Calu3 (cell line): ENCODE data around the gene RAB28. TPM values are rescaled to one million over a fixed set of nuclear protein-coding genes. Genes with fewer than 3 reads are reported as not detected.

Experiments
- BruUV-seq: library from RNA; stranded (reverse); fragments of 400-500 nt; replicated peaks from 2 replicates; lab custom pipeline; 2021; lab: Mats Ljungman, UMichigan
- CTCF ChIA-PET: fragments of 300-600 bp; sonication (Branson Sonifier 250); formaldehyde crosslinking; loops from one replicate; lab custom pipeline; 2022; ENCODE audit warnings: antibody characterized with exemption; lab: Charles Lee
- DNase-seq: peaks from one replicate; pipeline ENCODE4 v3.0.0; 2022
- H3K27ac Mint-ChIP-seq: one replicate; pipeline ENCODE4 v1.8.0; 2022; ENCODE audit warnings: mixed read lengths; ENCODE audit not compliant: unreplicated experiment
- H3K27me3 Mint-ChIP-seq: one replicate; pipeline ENCODE4 v1.8.0; 2022; ENCODE audit warnings: mixed read lengths; ENCODE audit not compliant: unreplicated experiment
- H3K36me3 Mint-ChIP-seq: one replicate; pipeline ENCODE4 v1.8.0; 2022; ENCODE audit warnings: mild to moderate bottlenecking, moderate library complexity, mixed read lengths; ENCODE audit not compliant: insufficient read depth, unreplicated experiment
- H3K4me1 Mint-ChIP-seq: one replicate; pipeline ENCODE4 v1.8.0; 2022; ENCODE audit warnings: mild to moderate bottlenecking, low read depth, mixed read lengths; ENCODE audit not compliant: unreplicated experiment
- H3K4me3 Mint-ChIP-seq: one replicate; pipeline ENCODE4 v1.8.0; 2022; ENCODE audit warnings: mild to moderate bottlenecking, low read depth, moderate library complexity, mixed read lengths; ENCODE audit not compliant: unreplicated experiment
- H3K9me3 Mint-ChIP-seq: one replicate; pipeline ENCODE4 v1.8.0; 2022; ENCODE audit warnings: low read depth, mixed read lengths; ENCODE audit not compliant: unreplicated experiment
- intact Hi-C: fragments of 100-400 bp; cut with micrococcal nuclease; formaldehyde crosslinking; loops from one replicate; pipeline ENCODE4 v1.10.0; 2022; ENCODE audit not compliant: unreplicated experiment
- total RNA-seq: library from RNA; stranded (reverse); gene quantifications from 2 replicates; pipeline ENCODE4 v1.2.3, GENCODE V29; 2022
- TF ChIP-seq, protein P1 (sequence below): fragments of 200-600 bp; IDR thresholded peaks from one replicate; pipeline ENCODE4 v1.8.0; 2022; ENCODE audit warnings: antibody characterized with exemption; ENCODE audit not compliant: unreplicated experiment

RAB28 gene
- total RNA-seq, 1 experiment from 2014 or later, result 10.6 TPM

DNA sequence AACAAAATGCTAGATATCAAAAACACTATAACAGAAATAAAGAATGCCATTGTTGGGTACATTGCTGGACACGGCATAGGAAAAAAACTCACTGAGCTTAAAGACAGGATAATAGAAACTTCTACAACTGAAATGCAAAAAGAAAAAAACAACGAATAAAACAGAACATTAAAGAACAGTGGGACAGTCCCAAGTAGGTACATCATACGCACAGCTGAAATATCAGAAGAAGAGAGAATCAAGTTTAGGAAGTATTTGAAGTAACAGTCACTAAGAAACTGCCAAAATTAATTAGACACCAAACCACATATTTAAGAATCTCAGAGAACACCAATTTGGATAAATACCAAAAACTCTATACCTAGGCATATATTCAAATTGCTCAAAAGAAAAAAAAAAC, 19.2 kb downstream of the RAB28 start:
- no peak for DNase-seq
- CTCF ChIA-PET, result no interaction called here
- intact Hi-C loops, result no loop called here
- Mint-ChIP-seq H3K4me1 (no peaks in the 10 kb centered on the region), H3K27me3 (no peaks in the 10 kb centered on the region), H3K4me3 (no peak overlapping the region), H3K9me3 (peaks cover 3% of the 10 kb centered on the region), H3K36me3 (no peaks in the 10 kb centered on the region), H3K27ac (no peak overlapping the region)
- TF ChIP-seq, protein P1, sequence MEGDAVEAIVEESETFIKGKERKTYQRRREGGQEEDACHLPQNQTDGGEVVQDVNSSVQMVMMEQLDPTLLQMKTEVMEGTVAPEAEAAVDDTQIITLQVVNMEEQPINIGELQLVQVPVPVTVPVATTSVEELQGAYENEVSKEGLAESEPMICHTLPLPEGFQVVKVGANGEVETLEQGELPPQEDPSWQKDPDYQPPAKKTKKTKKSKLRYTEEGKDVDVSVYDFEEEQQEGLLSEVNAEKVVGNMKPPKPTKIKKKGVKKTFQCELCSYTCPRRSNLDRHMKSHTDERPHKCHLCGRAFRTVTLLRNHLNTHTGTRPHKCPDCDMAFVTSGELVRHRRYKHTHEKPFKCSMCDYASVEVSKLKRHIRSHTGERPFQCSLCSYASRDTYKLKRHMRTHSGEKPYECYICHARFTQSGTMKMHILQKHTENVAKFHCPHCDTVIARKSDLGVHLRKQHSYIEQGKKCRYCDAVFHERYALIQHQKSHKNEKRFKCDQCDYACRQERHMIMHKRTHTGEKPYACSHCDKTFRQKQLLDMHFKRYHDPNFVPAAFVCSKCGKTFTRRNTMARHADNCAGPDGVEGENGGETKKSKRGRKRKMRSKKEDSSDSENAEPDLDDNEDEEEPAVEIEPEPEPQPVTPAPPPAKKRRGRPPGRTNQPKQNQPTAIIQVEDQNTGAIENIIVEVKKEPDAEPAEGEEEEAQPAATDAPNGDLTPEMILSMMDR, result no peak
- no TSS peak for BruUV-seq

DNA sequence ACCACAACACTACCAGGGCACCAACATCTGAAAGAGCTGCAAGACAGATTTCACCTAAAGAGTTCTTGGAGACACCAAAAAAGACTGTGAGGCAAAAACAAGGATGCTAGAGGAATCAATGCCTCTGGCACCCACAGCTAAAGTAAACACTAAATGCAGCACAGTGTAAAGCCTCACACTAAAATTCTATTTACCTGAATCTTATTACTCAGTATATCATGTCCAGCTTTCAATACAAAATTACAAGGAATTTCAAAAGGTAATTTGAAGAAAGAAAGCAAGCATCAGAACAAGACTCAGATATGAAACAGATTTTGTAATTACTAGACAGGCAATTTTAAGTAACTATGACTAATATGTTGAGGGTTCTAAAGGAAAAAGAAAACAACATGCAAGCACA, 19.6 kb downstream of the RAB28 start:
- Mint-ChIP-seq H3K4me1 (no peaks in the 10 kb centered on the region), H3K27ac (no peak overlapping the region), H3K27me3 (no peaks in the 10 kb centered on the region), H3K4me3 (no peak overlapping the region), H3K36me3 (no peaks in the 10 kb centered on the region), H3K9me3 (peaks cover 3% of the 10 kb centered on the region)
- TF ChIP-seq, protein P1, result no peak
- CTCF ChIA-PET, result no interaction called here
- DNase-seq, result no peak
- BruUV-seq, result no TSS peak
- intact Hi-C loops, result no loop called here

DNA sequence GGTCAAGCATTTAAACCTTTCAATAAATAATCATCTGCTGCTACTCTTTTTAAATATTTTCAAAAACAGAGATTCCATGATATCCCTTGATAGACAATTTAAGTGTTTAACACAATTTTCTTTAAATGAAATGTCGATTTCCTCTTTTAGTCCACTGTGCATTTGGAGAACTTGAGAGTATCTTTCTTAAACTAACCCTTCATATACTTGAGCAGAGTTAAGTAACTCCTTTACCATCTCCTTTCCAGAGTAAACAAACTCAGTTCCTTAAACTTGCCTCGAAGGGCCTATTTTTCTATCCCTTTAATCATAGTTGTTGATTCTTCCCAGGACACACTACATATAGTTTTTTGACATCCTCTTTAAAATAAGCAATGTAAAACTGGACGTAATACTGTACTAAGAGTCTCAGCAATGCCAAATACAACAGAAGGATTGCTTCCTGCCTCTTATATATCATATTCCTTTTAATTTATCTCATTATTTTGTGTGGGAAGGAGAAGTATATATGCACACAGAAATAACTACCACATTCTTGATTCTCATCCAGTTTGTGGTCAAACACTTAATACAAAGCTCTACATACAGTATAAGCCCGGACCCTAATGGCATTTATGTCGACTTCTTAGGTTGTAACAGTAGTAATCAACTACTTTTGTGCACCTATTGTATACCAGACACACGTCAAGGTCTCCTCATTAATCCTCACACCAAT, 22.8 kb downstream of the RAB28 start:
- intact Hi-C loops, result no loop called here
- TF ChIP-seq, protein P1, result no peak
- Mint-ChIP-seq H3K27ac (no peak overlapping the region), H3K9me3 (peaks cover 3% of the 10 kb centered on the region), H3K36me3 (no peaks in the 10 kb centered on the region), H3K27me3 (no peaks in the 10 kb centered on the region), H3K4me3 (no peak overlapping the region), H3K4me1 (no peaks in the 10 kb centered on the region)
- DNase-seq, result no peak
- no TSS peak for BruUV-seq
- CTCF ChIA-PET, result no interaction called here

DNA sequence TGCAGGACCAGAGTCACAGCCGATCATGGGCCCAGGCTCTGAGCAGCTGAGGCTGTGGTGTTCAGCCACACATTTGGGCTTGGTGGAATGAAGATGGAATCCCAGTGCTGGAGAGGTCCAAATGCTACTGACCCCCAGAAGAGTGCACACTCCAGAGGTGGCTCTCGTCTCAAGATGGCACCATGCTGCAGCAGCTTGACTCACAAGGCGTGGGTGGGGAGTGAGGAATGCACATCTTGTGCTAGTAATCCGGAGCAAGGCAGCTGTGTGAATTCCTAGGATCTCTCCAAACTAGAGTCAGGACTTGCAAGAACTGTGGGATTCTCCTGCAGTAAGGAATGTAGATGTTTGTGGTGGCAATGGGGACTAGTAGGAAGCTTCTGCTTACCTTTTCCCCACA, 28.7 kb downstream of the RAB28 start:
- Mint-ChIP-seq H3K4me1 (no peaks in the 10 kb centered on the region), H3K27ac (no peak overlapping the region), H3K9me3 (no peaks in the 10 kb centered on the region), H3K27me3 (no peaks in the 10 kb centered on the region), H3K4me3 (no peak overlapping the region), H3K36me3 (no peaks in the 10 kb centered on the region)
- TF ChIP-seq, protein P1, result no peak
- intact Hi-C loops, result no loop called here
- no peak for DNase-seq
- CTCF ChIA-PET, result no interaction called here
- no TSS peak for BruUV-seq
